Glutamatergic neuron (in vitro differentiated cells): Measurements from ENCODE around the gene STEEP1. TPM values are rescaled to one million over a fixed set of nuclear protein-coding genes. Genes with fewer than 3 reads are reported as not detected.

Experiments
- DNase-seq: peaks from one replicate; pipeline ENCODE4 v3.0.0; 2022
- H3K27ac Mint-ChIP-seq: one replicate; pipeline ENCODE4 v1.8.0; 2020; ENCODE audit warnings: mild to moderate bottlenecking, mixed read lengths, inconsistent platforms; ENCODE audit not compliant: unreplicated experiment
- H3K27me3 Mint-ChIP-seq: one replicate; pipeline ENCODE4 v1.8.0; 2020; ENCODE audit warnings: mild to moderate bottlenecking, moderate library complexity, mixed read lengths, inconsistent platforms; ENCODE audit not compliant: unreplicated experiment
- H3K36me3 Mint-ChIP-seq: one replicate; pipeline ENCODE4 v1.8.0; 2020; ENCODE audit warnings: mild to moderate bottlenecking, mixed read lengths, inconsistent platforms; ENCODE audit not compliant: unreplicated experiment
- H3K4me1 Mint-ChIP-seq: one replicate; pipeline ENCODE4 v1.8.0; 2020; ENCODE audit warnings: mild to moderate bottlenecking, low read depth, mixed read lengths, inconsistent platforms; ENCODE audit not compliant: unreplicated experiment
- H3K4me3 Mint-ChIP-seq: one replicate; pipeline ENCODE4 v1.8.0; 2020; ENCODE audit warnings: mild to moderate bottlenecking, mixed read lengths, inconsistent platforms; ENCODE audit not compliant: unreplicated experiment
- H3K9me3 Mint-ChIP-seq: one replicate; pipeline ENCODE4 v1.8.0; 2020; ENCODE audit warnings: mild to moderate bottlenecking, moderate library complexity, mixed read lengths, inconsistent platforms; ENCODE audit not compliant: unreplicated experiment
- total RNA-seq: library from RNA; stranded (reverse); fragmentation: NEBNext Ultra II Directional; extraction: Animal tissue kit (Norgen Biotek cat#: 25700); gene quantifications from one replicate; pipeline ENCODE4 v1.2.1, GENCODE V29; 2021; ENCODE audit not compliant: unreplicated experiment
- TF ChIP-seq, protein P1 (sequence below): fragments of 200-600 bp; sonication (generic); IDR thresholded peaks from one replicate; pipeline ENCODE4 v1.5.0; 2021; ENCODE audit not compliant: partially characterized antibody, unreplicated experiment

Gene STEEP1
- total RNA-seq, 1 donor from 2014 or later: 28.7 TPM

DNA sequence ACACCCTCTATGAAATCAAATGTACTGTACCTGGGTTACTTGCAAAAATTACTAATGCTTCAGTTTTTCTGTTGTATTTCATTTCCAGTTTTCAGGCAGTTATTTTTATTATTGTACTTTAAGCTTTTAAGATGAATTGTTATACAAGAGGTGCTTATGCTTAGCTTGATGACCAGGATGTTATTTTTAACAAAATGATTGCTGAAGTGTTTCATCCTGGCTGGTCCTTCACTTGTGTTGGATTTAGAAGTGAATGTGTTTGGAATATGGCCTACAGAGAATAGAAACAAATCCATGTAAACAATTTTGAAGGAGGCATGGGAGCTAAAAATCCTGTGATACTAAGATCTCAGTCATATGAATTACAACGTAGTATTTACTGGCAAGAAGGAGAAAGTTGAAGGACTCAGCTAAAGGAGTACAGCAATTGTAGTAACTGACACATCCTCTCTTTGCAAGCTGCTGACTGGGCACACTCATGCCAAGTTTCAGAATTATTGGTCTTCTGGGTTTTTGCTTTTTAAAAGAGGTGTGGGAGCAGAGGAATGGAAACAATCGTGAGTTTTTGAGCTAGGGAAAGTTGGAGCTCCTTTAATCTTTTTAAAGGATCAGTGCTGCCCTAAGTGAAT, 18.3 kb upstream of the STEEP1 start:
- no peak overlapping the region for H3K27ac Mint-ChIP-seq
- no peaks in the 10 kb centered on the region for H3K36me3 Mint-ChIP-seq
- H3K4me3 Mint-ChIP-seq: no peak overlapping the region
- no peaks in the 10 kb centered on the region for H3K9me3 Mint-ChIP-seq
- DNase-seq: no peak
- H3K4me1 Mint-ChIP-seq: no peaks in the 10 kb centered on the region
- TF ChIP-seq, protein P1, sequence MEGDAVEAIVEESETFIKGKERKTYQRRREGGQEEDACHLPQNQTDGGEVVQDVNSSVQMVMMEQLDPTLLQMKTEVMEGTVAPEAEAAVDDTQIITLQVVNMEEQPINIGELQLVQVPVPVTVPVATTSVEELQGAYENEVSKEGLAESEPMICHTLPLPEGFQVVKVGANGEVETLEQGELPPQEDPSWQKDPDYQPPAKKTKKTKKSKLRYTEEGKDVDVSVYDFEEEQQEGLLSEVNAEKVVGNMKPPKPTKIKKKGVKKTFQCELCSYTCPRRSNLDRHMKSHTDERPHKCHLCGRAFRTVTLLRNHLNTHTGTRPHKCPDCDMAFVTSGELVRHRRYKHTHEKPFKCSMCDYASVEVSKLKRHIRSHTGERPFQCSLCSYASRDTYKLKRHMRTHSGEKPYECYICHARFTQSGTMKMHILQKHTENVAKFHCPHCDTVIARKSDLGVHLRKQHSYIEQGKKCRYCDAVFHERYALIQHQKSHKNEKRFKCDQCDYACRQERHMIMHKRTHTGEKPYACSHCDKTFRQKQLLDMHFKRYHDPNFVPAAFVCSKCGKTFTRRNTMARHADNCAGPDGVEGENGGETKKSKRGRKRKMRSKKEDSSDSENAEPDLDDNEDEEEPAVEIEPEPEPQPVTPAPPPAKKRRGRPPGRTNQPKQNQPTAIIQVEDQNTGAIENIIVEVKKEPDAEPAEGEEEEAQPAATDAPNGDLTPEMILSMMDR: no peak
- H3K27me3 Mint-ChIP-seq: no peaks in the 10 kb centered on the region

DNA sequence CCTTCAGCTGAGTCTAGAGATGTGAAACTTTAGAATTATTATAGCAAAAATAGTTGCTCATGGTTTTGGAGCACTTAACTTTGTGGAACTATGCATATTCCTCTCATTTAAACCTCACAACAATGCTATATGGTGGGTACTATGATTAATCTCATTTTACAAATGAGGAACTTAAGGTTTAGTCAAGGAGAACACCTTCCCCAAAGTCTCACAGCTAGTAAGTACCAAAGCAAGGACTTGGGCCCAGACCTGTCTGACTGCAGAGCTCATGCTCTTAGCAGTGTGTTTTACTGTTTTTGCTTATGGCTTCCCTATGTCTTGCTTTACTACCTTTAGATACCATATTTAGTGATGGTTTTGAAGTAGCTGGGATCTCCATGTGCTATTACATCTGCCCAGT, 14.2 kb upstream of the STEEP1 start:
- no peaks in the 10 kb centered on the region for H3K4me1 Mint-ChIP-seq
- H3K36me3 Mint-ChIP-seq: no peaks in the 10 kb centered on the region
- H3K27me3 Mint-ChIP-seq: no peaks in the 10 kb centered on the region
- no peak overlapping the region for H3K27ac Mint-ChIP-seq
- H3K9me3 Mint-ChIP-seq: no peaks in the 10 kb centered on the region
- no peak for DNase-seq
- H3K4me3 Mint-ChIP-seq: no peak overlapping the region
- TF ChIP-seq, protein P1: no peak

DNA sequence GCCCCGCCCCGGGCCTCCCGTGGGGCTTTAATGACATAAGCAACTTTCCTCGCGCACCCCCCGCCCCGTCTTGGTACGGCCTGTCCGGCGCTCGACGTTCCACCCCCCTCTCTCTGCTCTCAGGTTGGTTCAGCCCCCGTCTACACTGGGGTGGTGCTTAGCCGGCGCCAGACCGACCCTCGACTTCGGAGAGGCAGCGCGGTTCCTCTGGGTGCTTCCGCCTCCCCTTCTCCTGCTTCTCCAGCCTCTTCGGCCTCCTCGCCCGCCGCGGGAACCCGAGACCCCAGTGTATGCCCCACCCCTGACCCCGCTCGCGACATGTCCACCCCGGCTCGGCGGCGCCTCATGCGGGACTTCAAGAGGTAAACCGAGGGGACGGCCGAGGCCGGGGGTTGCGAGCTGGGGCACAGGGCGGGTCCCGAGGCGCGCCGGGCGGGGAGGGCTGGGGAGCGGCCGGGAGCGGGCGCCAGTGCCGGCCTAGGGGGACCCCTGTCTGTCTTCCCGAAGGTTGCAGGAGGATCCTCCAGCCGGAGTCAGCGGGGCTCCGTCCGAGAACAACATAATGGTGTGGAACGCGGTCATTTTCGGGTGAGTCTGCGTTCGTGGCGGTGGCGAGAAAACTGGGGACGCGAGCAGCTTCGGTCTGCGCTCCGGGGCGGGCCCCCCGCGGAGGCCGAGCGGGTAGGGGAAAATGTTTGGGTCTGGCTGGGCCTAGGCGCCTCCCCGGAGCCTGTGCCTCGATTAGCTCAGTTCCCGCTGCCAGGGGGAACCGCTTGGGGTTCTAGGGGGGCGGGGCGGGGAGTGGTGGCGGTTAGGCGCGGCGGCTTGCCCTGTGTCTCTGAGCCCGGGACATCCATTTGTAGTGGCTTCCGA, 9.4 kb upstream of the STEEP1 start, which contains the start of gene UBE2A:
TSS of gene UBE2A (plus strand) at position 170 of the 873 bp plus-strand sequence. CDS start at position 319, 149 bp downstream.
- peaks cover 2% of the 10 kb centered on the region for H3K4me1 Mint-ChIP-seq
- peak; percentile 90 for DNase-seq
- H3K27me3 Mint-ChIP-seq: peaks cover 4% of the 10 kb centered on the region
- no peaks in the 10 kb centered on the region for H3K36me3 Mint-ChIP-seq
- TF ChIP-seq, protein P1: no peak
- peaks cover 5% of the 10 kb centered on the region for H3K9me3 Mint-ChIP-seq
- H3K27ac Mint-ChIP-seq: peak within 1 kb of the TSS; percentile 77
- peak within 1 kb of the TSS; percentile 89 for H3K4me3 Mint-ChIP-seq

DNA sequence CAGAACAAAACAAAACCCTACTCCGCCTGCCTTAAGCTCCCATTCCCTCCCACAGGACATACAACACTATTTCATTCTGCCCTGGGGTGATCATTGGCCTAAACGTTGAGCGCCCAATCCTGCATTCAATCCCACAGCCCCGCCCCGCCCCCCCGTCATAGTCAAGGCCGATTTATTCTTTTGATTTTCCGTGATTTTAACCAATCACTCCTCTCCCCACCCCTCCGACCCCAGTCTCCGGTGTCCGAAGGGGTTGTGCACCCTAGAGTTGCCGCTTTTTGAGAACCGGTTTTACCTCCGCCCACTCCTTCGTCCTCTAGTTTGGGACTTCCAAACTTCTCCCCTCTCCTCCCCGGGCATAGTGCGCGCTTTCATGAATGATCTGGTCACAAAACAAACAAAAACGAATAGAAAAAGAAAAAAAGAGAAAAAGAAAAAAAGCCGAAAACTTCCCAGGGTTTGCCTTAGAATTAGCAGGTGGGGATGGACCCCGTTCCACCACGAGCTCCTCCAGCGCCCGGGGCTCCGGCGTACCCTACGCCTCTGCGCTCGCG, 8.7 kb upstream of the STEEP1 start:
- Mint-ChIP-seq H3K9me3 (peaks cover 5% of the 10 kb centered on the region), H3K27me3 (peaks cover 4% of the 10 kb centered on the region), H3K4me3 (peak overlapping the region; percentile 84), H3K4me1 (peaks cover 2% of the 10 kb centered on the region), H3K36me3 (no peaks in the 10 kb centered on the region), H3K27ac (peak overlapping the region; percentile 75)
- TF ChIP-seq, protein P1: no peak
- DNase-seq: no peak
